OCI-LY1 (cell line): Measurements from ENCODE around the gene FNIP1.

Source experiments
- H2AFZ ChIP-seq: fragments of 200-600 bp; sonication (generic), shearing (Covaris generic); 2 replicates; pipeline ENCODE4 v1.6.0; 2014; ENCODE audit warnings: antibody characterized with exemption, mild to moderate bottlenecking, low read length
- H3F3A ChIP-seq: fragments of 200-600 bp; sonication (generic), shearing (Covaris generic); 2 replicates; pipeline ENCODE4 v1.6.0; 2014; ENCODE audit warnings: mild to moderate bottlenecking, antibody characterized with exemption, low read length, moderate library complexity; ENCODE audit not compliant: insufficient read depth
- H3K27ac ChIP-seq: fragments of 200-600 bp; sonication (generic); 2 replicates; pipeline ENCODE4 v1.5.1; 2014; ENCODE audit warnings: low read length, mixed run types, mild to moderate bottlenecking, low read depth; ENCODE audit not compliant: poor library complexity, severe bottlenecking
- H3K27me3 ChIP-seq: fragments of 200-600 bp; sonication (generic); 2 replicates; pipeline ENCODE4 v1.6.0; 2014; ENCODE audit warnings: antibody characterized with exemption, mild to moderate bottlenecking, low read length, moderate library complexity; ENCODE audit not compliant: insufficient read depth
- H3K36me3 ChIP-seq: fragments of 200-600 bp; sonication (generic); 2 replicates; pipeline ENCODE4 v1.6.1; 2014; ENCODE audit warnings: mild to moderate bottlenecking, antibody characterized with exemption, low read length, moderate library complexity, mixed read lengths; ENCODE audit not compliant: insufficient read depth
- H3K4me1 ChIP-seq: fragments of 200-600 bp; sonication (generic); 2 replicates; pipeline ENCODE4 v1.5.1; 2014; ENCODE audit warnings: mild to moderate bottlenecking, low read length, moderate library complexity; ENCODE audit not compliant: insufficient read depth, severe bottlenecking
- H3K4me2 ChIP-seq: fragments of 200-600 bp; sonication (generic), shearing (Covaris generic); 2 replicates; pipeline ENCODE4 v1.6.1; 2014; ENCODE audit warnings: low read length
- H3K4me3 ChIP-seq: fragments of 200-600 bp; sonication (generic); 2 replicates; pipeline ENCODE4 v1.5.1; 2014; ENCODE audit warnings: low read length, low read depth, mild to moderate bottlenecking, mixed read lengths; ENCODE audit not compliant: poor library complexity, severe bottlenecking
- H3K79me2 ChIP-seq: fragments of 200-600 bp; shearing (Covaris generic); 2 replicates; pipeline ENCODE4 v1.6.1; 2016; ENCODE audit warnings: mixed run types, low read length, mixed read lengths; ENCODE audit not compliant: insufficient read depth
- H3K9ac ChIP-seq: fragments of 200-600 bp; sonication (generic), shearing (Covaris generic); 2 replicates; pipeline ENCODE4 v1.6.1; 2014; ENCODE audit warnings: mild to moderate bottlenecking, low read length, mixed read lengths
- H3K9me2 ChIP-seq: fragments of 200-600 bp; sonication (generic), shearing (Covaris generic); 2 replicates; pipeline ENCODE4 v1.6.1; 2014; ENCODE audit warnings: low read depth, mild to moderate bottlenecking, low read length, mixed read lengths
- H3K9me3 ChIP-seq: fragments of 200-600 bp; shearing (Covaris generic); 2 replicates; pipeline ENCODE4 v1.6.1; 2014; ENCODE audit warnings: low read length, mixed read lengths
- H4K20me1 ChIP-seq: fragments of 200-600 bp; sonication (generic), shearing (Covaris generic); 2 replicates; pipeline ENCODE4 v1.6.0; 2016; ENCODE audit warnings: mild to moderate bottlenecking, low read length; ENCODE audit not compliant: insufficient read depth
- EZH2 ChIP-seq: fragments of 200-600 bp; sonication (generic), shearing (Covaris generic); IDR thresholded peaks from 2 replicates; pipeline ENCODE4 v1.8.0; 2017; ENCODE audit warnings: borderline replicate concordance, mixed run types, mild to moderate bottlenecking, antibody characterized with exemption, low read length, moderate library complexity, mixed read lengths
- TF ChIP-seq, protein P1 (sequence below): fragments of 200-600 bp; sonication (generic), shearing (Covaris generic); IDR thresholded peaks from 2 replicates; pipeline ENCODE4 v1.5.1; 2017; ENCODE audit warnings: mild to moderate bottlenecking, antibody characterized with exemption, low read length, moderate library complexity, mixed read lengths

FNIP1 gene

DNA sequence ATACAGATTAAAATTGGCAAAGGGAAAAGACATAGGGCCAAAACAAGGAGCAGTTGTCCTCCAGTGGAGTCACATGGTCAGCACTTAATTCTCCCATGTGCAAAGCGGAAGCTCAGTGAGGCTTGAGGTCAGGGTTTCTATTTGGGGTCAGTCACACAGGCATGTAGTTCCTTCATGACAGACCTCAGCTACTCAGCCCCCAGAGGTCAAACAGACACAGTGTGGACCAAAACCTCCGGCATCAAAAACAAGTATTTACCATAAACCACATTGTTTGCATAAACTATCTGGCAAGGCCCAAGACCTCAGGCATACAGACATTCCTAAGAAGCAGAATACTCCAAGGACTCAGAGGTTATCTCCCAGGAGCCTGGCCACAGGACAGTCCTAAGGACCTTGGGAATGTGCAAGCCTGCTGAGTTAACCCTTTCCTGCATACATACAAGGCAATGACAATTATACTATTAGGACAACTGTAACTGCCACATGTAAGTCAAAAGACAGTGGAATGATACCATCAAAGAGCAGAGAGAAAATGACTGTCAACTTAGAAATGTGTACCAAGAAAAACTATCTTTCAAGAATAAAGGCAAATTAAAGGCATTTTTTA is 28.7 kb upstream of the FNIP1 start:
- no peaks in the 10 kb centered on the region for H3F3A ChIP-seq
- TF ChIP-seq, protein P1, sequence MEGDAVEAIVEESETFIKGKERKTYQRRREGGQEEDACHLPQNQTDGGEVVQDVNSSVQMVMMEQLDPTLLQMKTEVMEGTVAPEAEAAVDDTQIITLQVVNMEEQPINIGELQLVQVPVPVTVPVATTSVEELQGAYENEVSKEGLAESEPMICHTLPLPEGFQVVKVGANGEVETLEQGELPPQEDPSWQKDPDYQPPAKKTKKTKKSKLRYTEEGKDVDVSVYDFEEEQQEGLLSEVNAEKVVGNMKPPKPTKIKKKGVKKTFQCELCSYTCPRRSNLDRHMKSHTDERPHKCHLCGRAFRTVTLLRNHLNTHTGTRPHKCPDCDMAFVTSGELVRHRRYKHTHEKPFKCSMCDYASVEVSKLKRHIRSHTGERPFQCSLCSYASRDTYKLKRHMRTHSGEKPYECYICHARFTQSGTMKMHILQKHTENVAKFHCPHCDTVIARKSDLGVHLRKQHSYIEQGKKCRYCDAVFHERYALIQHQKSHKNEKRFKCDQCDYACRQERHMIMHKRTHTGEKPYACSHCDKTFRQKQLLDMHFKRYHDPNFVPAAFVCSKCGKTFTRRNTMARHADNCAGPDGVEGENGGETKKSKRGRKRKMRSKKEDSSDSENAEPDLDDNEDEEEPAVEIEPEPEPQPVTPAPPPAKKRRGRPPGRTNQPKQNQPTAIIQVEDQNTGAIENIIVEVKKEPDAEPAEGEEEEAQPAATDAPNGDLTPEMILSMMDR, result no peak
- no peak for TF ChIP-seq EZH2
- no peaks in the 10 kb centered on the region for H4K20me1 ChIP-seq
- no peak overlapping the region for H3K27ac ChIP-seq
- H3K27me3 ChIP-seq, result no peaks in the 10 kb centered on the region
- no peaks in the 10 kb centered on the region for H3K79me2 ChIP-seq
- no peaks in the 10 kb centered on the region for H3K9me2 ChIP-seq
- no peak overlapping the region for H3K9ac ChIP-seq
- H3K4me2 ChIP-seq, result no peak overlapping the region
- no peak overlapping the region for H2AFZ ChIP-seq
- H3K36me3 ChIP-seq, result no peaks in the 10 kb centered on the region
- H3K4me1 ChIP-seq, result no peaks in the 10 kb centered on the region
- no peak overlapping the region for H3K4me3 ChIP-seq
- no peaks in the 10 kb centered on the region for H3K9me3 ChIP-seq

DNA sequence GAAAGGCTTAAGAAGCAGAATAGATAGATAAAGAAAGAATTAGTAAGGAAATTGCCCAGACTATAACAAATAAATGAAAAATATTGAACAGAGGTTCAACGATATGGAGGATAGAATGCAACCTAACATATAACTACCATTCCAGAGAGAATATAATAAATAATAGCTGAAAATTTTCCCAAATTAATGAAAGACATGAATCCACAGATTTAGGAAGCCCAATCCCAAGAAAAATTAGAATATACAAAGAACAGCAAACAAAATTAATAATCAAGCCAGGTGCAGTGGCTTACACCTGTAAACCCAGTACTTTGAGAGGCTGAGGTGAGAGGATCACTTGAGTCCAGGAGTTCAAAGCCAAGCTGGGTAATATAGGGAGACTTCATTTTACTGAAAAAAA is 27.8 kb upstream of the FNIP1 start:
- Histone ChIP-seq H3K4me1 (no peaks in the 10 kb centered on the region), H3K4me2 (no peak overlapping the region), H3K4me3 (no peak overlapping the region), H3K9me2 (no peaks in the 10 kb centered on the region), H3F3A (no peaks in the 10 kb centered on the region), H3K36me3 (no peaks in the 10 kb centered on the region), H3K79me2 (no peaks in the 10 kb centered on the region), H3K9ac (no peak overlapping the region), H2AFZ (no peak overlapping the region), H3K9me3 (no peaks in the 10 kb centered on the region), H3K27ac (no peak overlapping the region), H4K20me1 (no peaks in the 10 kb centered on the region), H3K27me3 (no peaks in the 10 kb centered on the region)
- TF ChIP-seq, protein P1, result no peak
- no peak for TF ChIP-seq EZH2

DNA sequence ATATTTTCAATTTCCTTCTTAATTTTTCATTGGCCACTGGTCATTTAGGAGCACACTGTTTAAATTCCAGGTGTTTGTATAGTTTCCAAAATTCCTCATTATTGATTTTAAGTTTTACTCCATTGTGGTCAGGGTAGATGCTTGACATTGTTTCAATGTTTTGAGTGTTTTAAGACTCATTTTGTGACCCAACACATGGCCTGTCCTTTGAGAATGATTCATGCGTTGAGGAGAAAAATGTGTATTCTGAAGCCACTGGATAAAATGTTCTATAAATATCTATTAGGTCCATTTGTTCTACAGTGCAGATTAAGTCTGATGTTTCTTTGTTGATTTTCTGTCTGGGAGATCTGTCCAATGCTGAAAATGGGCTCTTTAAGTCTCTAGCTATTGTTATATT is 24.4 kb upstream of the FNIP1 start:
- Histone ChIP-seq H3F3A (no peaks in the 10 kb centered on the region), H3K4me2 (no peak overlapping the region), H3K9me3 (no peaks in the 10 kb centered on the region), H3K27ac (no peak overlapping the region), H3K36me3 (no peaks in the 10 kb centered on the region), H2AFZ (no peak overlapping the region), H3K9ac (no peak overlapping the region), H3K9me2 (no peaks in the 10 kb centered on the region), H3K79me2 (no peaks in the 10 kb centered on the region), H4K20me1 (no peaks in the 10 kb centered on the region), H3K4me3 (no peak overlapping the region), H3K27me3 (no peaks in the 10 kb centered on the region), H3K4me1 (no peaks in the 10 kb centered on the region)
- TF ChIP-seq EZH2, result no peak
- TF ChIP-seq, protein P1, result no peak
